Left ventricle myocardium inferior (tissue), 1 donor: ENCODE data around the gene PLA2G4D. TPM values are rescaled to one million over a fixed set of nuclear protein-coding genes. Genes with fewer than 3 reads are reported as not detected.

Experiments
- DNase-seq: peaks from one replicate; pipeline ENCODE4 v3.0.0-alpha.2; 2020
- H3K27ac ChIP-seq: fragments of 200-600 bp; replicated peaks from 2 replicates; pipeline ENCODE4 v1.8.0; 2021
- H3K27me3 ChIP-seq: fragments of 200-600 bp; 2 replicates; pipeline ENCODE4 v1.8.0; 2021; ENCODE audit warnings: low read depth
- H3K36me3 ChIP-seq: fragments of 200-600 bp; 2 replicates; pipeline ENCODE4 v1.8.0; 2021
- H3K4me1 ChIP-seq: fragments of 200-600 bp; 2 replicates; pipeline ENCODE4 v1.8.0; 2021
- H3K4me3 ChIP-seq: fragments of 200-600 bp; 2 replicates; pipeline ENCODE4 v1.8.0; 2021; ENCODE audit warnings: mild to moderate bottlenecking, moderate library complexity
- H3K9me3 ChIP-seq: fragments of 200-600 bp; replicated peaks from 2 replicates; pipeline ENCODE4 v1.8.0; 2021
- intact Hi-C: fragments of 100-400 bp; cut with micrococcal nuclease; formaldehyde crosslinking; loops from one replicate; pipeline ENCODE4 v1.11.0; 2022
- total RNA-seq: library from RNA; stranded (reverse); fragmentation: NEBNext Ultra II Directional; extraction: Animal tissue kit (Norgen Biotek cat#: 25700); gene quantifications from one replicate; pipeline ENCODE4 v1.2.1, GENCODE V29; 2021
- TF ChIP-seq, protein P1 (sequence below): fragments of 200-600 bp; IDR thresholded peaks from 2 replicates; pipeline ENCODE4 v1.8.0; 2021; ENCODE audit warnings: antibody characterized with exemption, mild to moderate bottlenecking, borderline replicate concordance
- donor health status: DM: no; HTN: yes; CAD: no; lungs with severe emphysema.

Gene PLA2G4D
- total RNA-seq, 1 donor from 2014 or later = not detected

DNA sequence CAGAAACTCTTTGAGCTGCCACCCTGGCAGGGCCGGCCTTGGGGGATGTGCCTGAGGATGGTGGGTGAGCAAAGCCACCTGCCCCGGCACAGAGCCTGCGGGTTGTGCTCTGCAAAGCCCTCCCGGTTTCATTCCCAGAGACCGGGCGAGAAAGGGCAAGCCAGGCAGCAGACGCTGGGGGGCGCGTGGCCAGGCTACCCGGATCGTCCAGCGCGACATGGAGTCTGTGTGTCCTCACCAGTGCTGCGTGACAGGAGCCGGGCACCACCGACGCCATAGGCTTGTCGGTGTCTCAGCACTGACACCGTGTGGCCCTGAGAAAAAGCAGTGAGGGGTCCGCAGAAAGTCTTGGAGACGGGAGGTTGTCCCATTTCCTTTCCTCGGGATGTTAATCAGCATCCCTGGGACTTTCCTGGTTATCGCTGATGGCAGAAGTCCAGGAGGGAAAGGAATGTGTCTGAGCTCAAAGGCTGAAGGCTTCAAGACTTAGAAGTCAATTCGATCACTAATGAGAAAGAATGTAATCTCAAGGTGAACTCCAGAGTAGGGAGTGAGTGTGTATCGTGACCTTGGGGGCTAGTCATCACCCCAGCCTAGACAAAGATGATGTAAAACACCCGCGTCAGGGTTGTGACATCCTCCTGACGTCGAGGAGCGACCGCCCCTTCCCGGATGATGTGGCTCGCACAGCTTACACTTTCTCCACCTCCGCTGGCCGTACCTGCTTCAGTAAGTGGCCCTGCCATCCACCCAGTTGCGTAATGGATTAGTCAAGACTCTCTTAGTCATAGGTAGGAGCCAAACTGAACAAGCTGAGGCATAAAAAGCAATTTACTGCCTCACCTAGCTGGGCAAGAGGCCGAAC is 37.2 kb downstream of the PLA2G4D start:
- DNase-seq = peak; percentile 73
- H3K4me3 ChIP-seq = peak overlapping the region; percentile 49
- no peaks in the 10 kb centered on the region for H3K36me3 ChIP-seq
- H3K27ac ChIP-seq = no peak overlapping the region
- H3K4me1 ChIP-seq = peaks cover 32% of the 10 kb centered on the region
- intact Hi-C loops = no loop called here
- no peaks in the 10 kb centered on the region for H3K27me3 ChIP-seq
- TF ChIP-seq, protein P1, sequence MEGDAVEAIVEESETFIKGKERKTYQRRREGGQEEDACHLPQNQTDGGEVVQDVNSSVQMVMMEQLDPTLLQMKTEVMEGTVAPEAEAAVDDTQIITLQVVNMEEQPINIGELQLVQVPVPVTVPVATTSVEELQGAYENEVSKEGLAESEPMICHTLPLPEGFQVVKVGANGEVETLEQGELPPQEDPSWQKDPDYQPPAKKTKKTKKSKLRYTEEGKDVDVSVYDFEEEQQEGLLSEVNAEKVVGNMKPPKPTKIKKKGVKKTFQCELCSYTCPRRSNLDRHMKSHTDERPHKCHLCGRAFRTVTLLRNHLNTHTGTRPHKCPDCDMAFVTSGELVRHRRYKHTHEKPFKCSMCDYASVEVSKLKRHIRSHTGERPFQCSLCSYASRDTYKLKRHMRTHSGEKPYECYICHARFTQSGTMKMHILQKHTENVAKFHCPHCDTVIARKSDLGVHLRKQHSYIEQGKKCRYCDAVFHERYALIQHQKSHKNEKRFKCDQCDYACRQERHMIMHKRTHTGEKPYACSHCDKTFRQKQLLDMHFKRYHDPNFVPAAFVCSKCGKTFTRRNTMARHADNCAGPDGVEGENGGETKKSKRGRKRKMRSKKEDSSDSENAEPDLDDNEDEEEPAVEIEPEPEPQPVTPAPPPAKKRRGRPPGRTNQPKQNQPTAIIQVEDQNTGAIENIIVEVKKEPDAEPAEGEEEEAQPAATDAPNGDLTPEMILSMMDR = peak; percentile 80
- H3K9me3 ChIP-seq = no peaks in the 10 kb centered on the region

DNA sequence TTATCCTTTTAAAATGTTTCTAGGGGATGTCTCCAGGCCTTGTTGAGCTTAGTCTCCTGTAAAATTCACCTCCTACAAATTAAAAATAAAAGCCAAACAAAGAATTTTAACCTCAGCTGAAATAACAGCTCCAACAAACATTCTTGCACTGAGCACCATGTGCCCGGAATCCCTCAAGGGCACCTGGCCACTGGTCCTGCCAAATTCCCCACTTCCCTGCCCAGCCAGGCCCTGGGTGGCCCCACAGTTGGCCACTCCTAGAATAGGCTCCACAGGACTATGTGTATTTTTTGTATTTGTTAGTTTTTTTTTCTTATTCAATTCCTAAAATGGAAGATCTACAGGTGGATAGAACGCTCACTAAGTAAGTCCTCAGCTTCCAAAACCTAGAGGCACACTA is 40.4 kb downstream of the PLA2G4D start:
- H3K4me1 ChIP-seq = peaks cover 47% of the 10 kb centered on the region
- H3K27me3 ChIP-seq = no peaks in the 10 kb centered on the region
- no peak overlapping the region for H3K4me3 ChIP-seq
- H3K36me3 ChIP-seq = no peaks in the 10 kb centered on the region
- no peak for DNase-seq
- H3K9me3 ChIP-seq = no peaks in the 10 kb centered on the region
- TF ChIP-seq, protein P1 = no peak
- intact Hi-C loops = loop anchor here (5.0 kb wide), 1 partner anchor 62 kb away; no protein-coding TSS in a partner anchor
- H3K27ac ChIP-seq = peak overlapping the region; percentile 50

DNA sequence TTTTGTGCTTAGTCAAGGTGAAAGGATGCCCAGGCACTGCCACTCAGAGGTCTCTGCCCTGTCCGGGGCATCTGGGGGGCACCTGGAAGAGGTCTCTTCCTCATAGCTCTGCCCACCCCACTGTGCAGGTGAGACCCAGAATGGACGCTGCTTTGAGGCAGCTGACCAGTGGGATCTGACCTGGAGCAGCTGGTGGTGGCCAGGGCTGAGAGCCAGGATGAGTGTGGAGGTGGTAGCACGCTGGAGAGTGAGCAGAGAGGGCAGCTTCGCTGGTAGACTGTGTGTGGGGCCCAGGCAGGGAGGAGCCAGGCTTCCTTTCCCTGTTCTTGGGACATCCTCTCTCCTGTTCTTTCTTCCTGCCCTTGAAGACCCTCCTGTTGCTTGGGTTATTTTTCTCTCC is 41.4 kb downstream of the PLA2G4D start:
- no peak for DNase-seq
- H3K4me1 ChIP-seq = peaks cover 47% of the 10 kb centered on the region
- no peaks in the 10 kb centered on the region for H3K36me3 ChIP-seq
- no peaks in the 10 kb centered on the region for H3K27me3 ChIP-seq
- H3K4me3 ChIP-seq = no peak overlapping the region
- intact Hi-C loops = loop anchor here (5.0 kb wide), 1 partner anchor 61 kb away; no protein-coding TSS in a partner anchor
- no peak overlapping the region for H3K27ac ChIP-seq
- no peaks in the 10 kb centered on the region for H3K9me3 ChIP-seq
- TF ChIP-seq, protein P1 = no peak

DNA sequence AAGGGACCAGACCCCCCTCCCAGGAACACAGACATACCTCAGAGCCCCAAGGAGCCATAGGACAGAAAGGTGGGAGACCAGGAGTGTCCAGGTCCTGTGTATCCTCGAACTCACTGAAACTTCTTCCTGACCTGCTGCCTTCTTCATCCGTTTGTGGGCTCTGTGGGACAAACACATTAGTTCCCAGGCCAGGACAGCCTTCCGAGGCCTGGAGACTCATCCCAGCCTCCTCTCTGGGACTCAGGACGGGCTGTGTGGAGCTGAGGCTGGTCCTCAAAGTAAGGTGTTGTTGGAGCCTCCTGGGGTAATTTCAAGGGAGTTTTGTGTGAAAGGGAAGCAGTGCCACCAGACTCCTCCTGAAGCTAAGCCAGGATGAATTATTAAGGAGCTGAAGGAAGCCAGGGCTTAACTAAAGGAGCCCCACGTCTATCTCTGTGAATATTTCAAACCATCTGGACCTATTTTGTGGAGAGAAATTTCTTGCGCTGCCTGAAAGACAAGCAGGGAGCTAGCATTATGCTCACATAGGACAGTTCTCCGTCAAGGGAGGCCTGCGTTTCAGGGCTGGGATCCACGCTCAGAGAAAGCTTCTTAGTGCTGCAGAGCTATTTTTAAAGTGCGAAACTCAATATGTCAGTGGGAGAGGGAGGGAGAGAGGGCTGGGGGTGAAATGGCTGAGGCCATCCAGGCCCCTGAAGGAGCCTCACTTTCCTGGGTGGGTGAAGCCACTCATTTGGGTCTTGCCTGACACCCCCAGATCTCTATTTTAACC is 43.7 kb downstream of the PLA2G4D start:
- no peak for DNase-seq
- Histone ChIP-seq H3K27me3 (no peaks in the 10 kb centered on the region), H3K36me3 (no peaks in the 10 kb centered on the region), H3K4me1 (peaks cover 34% of the 10 kb centered on the region), H3K9me3 (no peaks in the 10 kb centered on the region), H3K4me3 (no peak overlapping the region), H3K27ac (peak overlapping the region; percentile 82)
- intact Hi-C loops = loop anchor here (5.0 kb wide), 1 partner anchor 58 kb away; no protein-coding TSS in a partner anchor
- TF ChIP-seq, protein P1 = no peak

DNA sequence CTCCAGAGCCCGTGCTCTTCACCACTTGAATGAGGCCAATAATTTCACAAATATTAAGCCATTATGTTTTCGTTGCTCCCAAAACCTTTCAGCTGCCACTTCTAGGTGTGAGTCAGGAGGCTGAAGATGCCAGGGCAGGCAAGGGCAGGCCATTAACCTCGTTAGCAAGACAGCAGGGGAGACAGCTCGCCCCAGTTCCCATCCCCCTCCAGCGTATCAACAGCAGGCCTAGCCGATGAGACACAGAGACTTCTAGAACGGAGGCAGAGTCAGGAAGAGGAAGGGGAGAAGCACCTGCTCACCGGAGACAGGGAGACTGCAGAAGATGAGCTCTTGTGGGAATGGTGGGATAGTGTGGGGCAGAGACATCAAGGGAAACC is 45.6 kb downstream of the PLA2G4D start:
- peaks cover 29% of the 10 kb centered on the region for H3K4me1 ChIP-seq
- no peaks in the 10 kb centered on the region for H3K9me3 ChIP-seq
- TF ChIP-seq, protein P1 = no peak
- H3K36me3 ChIP-seq = no peaks in the 10 kb centered on the region
- intact Hi-C loops = no loop called here
- H3K27ac ChIP-seq = no peak overlapping the region
- no peak overlapping the region for H3K4me3 ChIP-seq
- H3K27me3 ChIP-seq = no peaks in the 10 kb centered on the region
- DNase-seq = no peak
